Kidney (tissue), 14 donors: Measurements from ENCODE around the gene GSG1L. TPM values are rescaled to one million over a fixed set of nuclear protein-coding genes. Genes with fewer than 3 reads are reported as not detected.
A peak's percentile ranks its signal among the peaks of the same experiment; 100 is the strongest.

Source experiments
- DNase-seq, 5 donors: peaks; one replicate each; pipeline ENCODE4 v3.0.0-alpha.2; 2013 to 2020
- FAIRE-seq: peaks from 2 replicates; lab custom pipeline; 2012; peaks lifted over from hg19 to GRCh38; lab: Jason Lieb, UNC
- H3K27ac ChIP-seq, 2 donors: one replicate each; pipeline ENCODE4 v1.7.0; 2013; ENCODE audit warnings: low read depth in 2 of 2, low read length in 2 of 2, inconsistent platforms in 1 of 2
- H3K27me3 ChIP-seq: one replicate; pipeline ENCODE4 v1.7.1; 2013; ENCODE audit warnings: low read length, inconsistent platforms; ENCODE audit not compliant: control insufficient read depth, insufficient read depth
- H3K36me3 ChIP-seq, 3 donors: one replicate each; pipeline versions ENCODE4 v1.7.0 to v1.7.1; 2013; ENCODE audit warnings: low read length in 3 of 3, control low read depth in 1 of 3, inconsistent platforms in 1 of 3; ENCODE audit not compliant: insufficient read depth in 3 of 3, control insufficient read depth in 2 of 3
- H3K4me1 ChIP-seq, 3 donors: one replicate each; pipeline versions ENCODE4 v1.7.0 to v1.7.1; 2013; ENCODE audit warnings: low read length in 3 of 3, inconsistent platforms in 1 of 3, low read depth in 1 of 3; ENCODE audit not compliant: control insufficient read depth in 2 of 3, insufficient read depth in 2 of 3
- H3K4me3 ChIP-seq, 3 donors: one replicate each; pipeline versions ENCODE4 v1.7.0 to v1.8.1; 2013; ENCODE audit warnings: low read length in 3 of 3, control low read depth in 1 of 3, inconsistent platforms in 1 of 3
- H3K9ac ChIP-seq, 3 donors: one replicate each; pipeline versions ENCODE4 v1.7.0 to v1.7.1; 2013; ENCODE audit warnings: low read length in 3 of 3, control low read depth in 1 of 3, inconsistent platforms in 1 of 3
- H3K9me3 ChIP-seq, 3 donors: one replicate each; pipeline versions ENCODE4 v1.7.0 to v1.7.1; 2013; ENCODE audit warnings: low read length in 3 of 3, control low read depth in 1 of 3, inconsistent platforms in 1 of 3; ENCODE audit not compliant: control insufficient read depth in 2 of 3, insufficient read depth in 1 of 3
- CTCF ChIP-seq: IDR thresholded peaks from 3 replicates; pipeline ENCODE4 v1.5.1; 2012; ENCODE audit warnings: mild to moderate bottlenecking, moderate library complexity, borderline replicate concordance; ENCODE audit not compliant: insufficient read depth; ENCODE audit errors: extremely low read depth
- intact Hi-C: fragments of 100-400 bp; cut with DNase I; formaldehyde crosslinking; loops from one replicate; pipeline ENCODE4 v1.11.1; 2022
- polyA plus RNA-seq: library from polyadenylated mRNA; stranded (reverse); fragments of 350-450 nt; fragmentation: Illumina TruSeq; extraction: RNeasy Lipid Tissue Mini Kit (QIAGEN cat#74804); gene quantifications from one replicate; pipeline ENCODE4 v1.2.3, GENCODE V29; 2014; ENCODE audit warnings: low read depth, low replicate concordance; ENCODE audit not compliant: insufficient read depth
- total RNA-seq: library from RNA; stranded (reverse); fragmentation: NEBNext Ultra II Directional; extraction: Animal tissue kit (Norgen Biotek cat#: 25700); gene quantifications from one replicate; pipeline ENCODE4 v1.2.1, GENCODE V29; 2021
- donor health status: control.
- donor health status: control.
- donor health status: control.
- donor health status: control.
- donor health status: control.
- donor health status: DM: yes; HTN: yes; CAD: no.
- donor health status: Normal renal cell carcinoma (clear cell type).

The GSG1L gene
- total and polyA plus RNA-seq, 2 donors from 2014 or later: not detected

- no peak overlapping the region for H3K4me3 ChIP-seq
- DNase-seq: no peak
- H3K27ac ChIP-seq: no peak overlapping the region
- H3K9ac ChIP-seq: no peak overlapping the region
- FAIRE-seq: no peak
- intact Hi-C loops: no loop called here
- H3K36me3 ChIP-seq: no peaks in the 10 kb centered on the region
- H3K9me3 ChIP-seq: peaks cover 0 to 2% (median 0%) of the 10 kb centered on the region in 3 donors
- H3K27me3 ChIP-seq: no peaks in the 10 kb centered on the region
- peaks cover 0 to 2% (median 0%) of the 10 kb centered on the region in 3 donors for H3K4me1 ChIP-seq
- TF ChIP-seq CTCF: no peak
Observed at GRCh38 chr16:28014851-28015250, 48.7 kb downstream of the GSG1L start.

GRCh38 chr16:28013878-28014277 lies 49.6 kb downstream of the GSG1L start:
- DNase-seq (no peak), FAIRE-seq (no peak)
- H3K9ac ChIP-seq: no peak overlapping the region
- TF ChIP-seq CTCF: no peak
- intact Hi-C loops: no loop called here
- H3K9me3 ChIP-seq: peaks cover 0 to 2% (median 0%) of the 10 kb centered on the region in 3 donors
- no peaks in the 10 kb centered on the region for H3K36me3 ChIP-seq
- no peak overlapping the region for H3K27ac ChIP-seq
- no peak overlapping the region for H3K4me3 ChIP-seq
- H3K4me1 ChIP-seq: peaks cover 0 to 2% (median 0%) of the 10 kb centered on the region in 3 donors
- no peaks in the 10 kb centered on the region for H3K27me3 ChIP-seq

- Histone ChIP-seq H3K27ac (no peak overlapping the region), H3K36me3 (no peaks in the 10 kb centered on the region), H3K9me3 (peaks cover 0 to 2% (median 0%) of the 10 kb centered on the region in 3 donors), H3K27me3 (no peaks in the 10 kb centered on the region), H3K4me1 (peaks cover 0 to 2% (median 0%) of the 10 kb centered on the region in 3 donors), H3K9ac (no peak overlapping the region), H3K4me3 (no peak overlapping the region)
- DNase-seq: no peak
- TF ChIP-seq CTCF: no peak
- FAIRE-seq: no peak
- intact Hi-C loops: no loop called here
Observed at GRCh38 chr16:28013392-28013791, 50.1 kb downstream of the GSG1L start.

GRCh38 chr16:28011971-28012445 lies 51.5 kb downstream of the GSG1L start:
- H3K4me3 ChIP-seq: no peak overlapping the region
- DNase-seq (peak in 4 of 5 donors; percentile 92 to 96 (median 94)), FAIRE-seq (no peak)
- TF ChIP-seq CTCF: no peak
- peaks cover 0 to 2% (median 0%) of the 10 kb centered on the region in 3 donors for H3K4me1 ChIP-seq
- H3K27me3 ChIP-seq: no peaks in the 10 kb centered on the region
- H3K9ac ChIP-seq: no peak overlapping the region
- intact Hi-C loops: no loop called here
- no peak overlapping the region for H3K27ac ChIP-seq
- no peaks in the 10 kb centered on the region for H3K9me3 ChIP-seq
- H3K36me3 ChIP-seq: no peaks in the 10 kb centered on the region
